CD4-positive, alpha-beta T cell treated with Interleukin-2 at 100 ng/mL for 4 hours (primary cell): Measurements from ENCODE around the gene LYRM9.
"Not testable (repeated sequence)": the region's sequence is repeated elsewhere in the genome, so short reads cannot be mapped to it uniquely, and the experiment has no call there.

Experiments
- DNase-seq: peaks from one replicate; pipeline ENCODE4 v3.0.0-alpha.2; 2020; ENCODE audit warnings: low spot score

The LYRM9 gene

GRCh38 chr17:27892866-27893769, at the start of gene LYRM9:
Gene LYRM9 (minus strand): TSS chr17:27893365. CDS start chr17:27882694, 10,671 bp downstream.
- peak; percentile 92 for DNase-seq

- DNase-seq, result no peak
These were observed 47.6 kb upstream of the LYRM9 start for GRCh38 chr17:27940503-27941428.

- DNase-seq, result no peak
These were observed 46.6 kb upstream of the LYRM9 start for GRCh38 chr17:27939474-27940465.

GRCh38 chr17:27938864-27939263, 45.7 kb upstream of the LYRM9 start:
- no peak for DNase-seq

GRCh38 chr17:27938241-27938640, 45.1 kb upstream of the LYRM9 start:
- DNase-seq, result no peak

- no peak for DNase-seq
These were observed 43.9 kb upstream of the LYRM9 start for GRCh38 chr17:27937025-27937546.

GRCh38 chr17:27930000-27930399, 36.8 kb upstream of the LYRM9 start:
- no peak for DNase-seq

GRCh38 chr17:27928587-27928986, 35.4 kb upstream of the LYRM9 start:
- no peak for DNase-seq

- no peak for DNase-seq
These were observed 34.6 kb upstream of the LYRM9 start for GRCh38 chr17:27927781-27928180.

- DNase-seq, result no peak
These were observed 28.4 kb upstream of the LYRM9 start for GRCh38 chr17:27921599-27921998.

GRCh38 chr17:27921077-27921476, 27.9 kb upstream of the LYRM9 start:
- no peak for DNase-seq

- DNase-seq, result no peak
These were observed 27.4 kb upstream of the LYRM9 start for GRCh38 chr17:27920569-27920968.

- no peak for DNase-seq
These were observed 25.9 kb upstream of the LYRM9 start for GRCh38 chr17:27919079-27919478.

- no peak for DNase-seq
These were observed 25.3 kb upstream of the LYRM9 start for GRCh38 chr17:27918498-27918897.

- no peak for DNase-seq
These were observed 23.8 kb upstream of the LYRM9 start for GRCh38 chr17:27917000-27917399.

- no peak for DNase-seq
These were observed 22.5 kb upstream of the LYRM9 start for GRCh38 chr17:27915709-27916108.

- DNase-seq, result no peak
These were observed 21.2 kb upstream of the LYRM9 start for GRCh38 chr17:27914382-27914781.

GRCh38 chr17:27912964-27913363, 19.8 kb upstream of the LYRM9 start:
- DNase-seq, result no peak

- not testable (repeated sequence) for DNase-seq
These were observed 19.1 kb upstream of the LYRM9 start for GRCh38 chr17:27912299-27912698.

GRCh38 chr17:27907976-27908558, 14.9 kb upstream of the LYRM9 start:
- no peak for DNase-seq

GRCh38 chr17:27906623-27907022, 13.5 kb upstream of the LYRM9 start:
- DNase-seq, result no peak
